Caco-2 (cell line): ENCODE results near the gene TMEM109. TPM values are rescaled to one million over a fixed set of nuclear protein-coding genes. Genes with fewer than 3 reads are reported as not detected.

Experiments used
- BruUV-seq: library from RNA; stranded (reverse); fragments of 400-500 nt; replicated peaks from 2 replicates; lab custom pipeline; 2021; lab: Mats Ljungman, UMichigan
- CTCF ChIA-PET: fragments of 300-600 bp; sonication (Branson Sonifier 250); formaldehyde crosslinking; loops from one replicate; lab custom pipeline; 2022; ENCODE audit warnings: antibody characterized with exemption; lab: Charles Lee
- POLR2A ChIA-PET: fragments of 300-600 bp; sonication (Branson Sonifier 250); formaldehyde crosslinking; loops from one replicate; lab custom pipeline; 2022; ENCODE audit warnings: antibody characterized with exemption; lab: Charles Lee
- DNase-seq, 2 experiments: peaks; one replicate each; pipeline versions ENCODE4 v3.0.0 to v3.0.0-alpha.2; 2020 to 2022
- H3K27me3 ChIP-seq: replicated peaks from 2 replicates; pipeline ENCODE4 v1.6.0; 2011; ENCODE audit warnings: low read length; ENCODE audit not compliant: control insufficient read depth, insufficient read depth
- H3K36me3 ChIP-seq: 2 replicates; pipeline ENCODE4 v1.5.1; 2011; ENCODE audit warnings: low read length; ENCODE audit not compliant: control insufficient read depth, insufficient read depth
- H3K4me1 ChIP-seq: fragments of 250-450 bp; sonication (Bioruptor Pico); 2 replicates; pipeline ENCODE4 v1.5.1; 2020; ENCODE audit warnings: mild to moderate bottlenecking
- H3K4me3 ChIP-seq: 2 replicates; pipeline ENCODE4 v1.5.1; 2011; ENCODE audit warnings: low read depth, mild to moderate bottlenecking, control low read depth, low read length
- H3K9me3 ChIP-seq: fragments of 250-450 bp; sonication (Bioruptor Pico); 2 replicates; pipeline ENCODE4 v1.5.1; 2020; ENCODE audit warnings: mild to moderate bottlenecking, moderate library complexity
- H3K27ac Mint-ChIP-seq: one replicate; pipeline ENCODE4 v1.8.0; 2022; ENCODE audit warnings: mixed read lengths; ENCODE audit not compliant: unreplicated experiment
- H3K27me3 Mint-ChIP-seq: one replicate; pipeline ENCODE4 v1.8.0; 2022; ENCODE audit warnings: mixed read lengths; ENCODE audit not compliant: insufficient read depth, unreplicated experiment
- H3K36me3 Mint-ChIP-seq: one replicate; pipeline ENCODE4 v1.8.0; 2022; ENCODE audit warnings: mild to moderate bottlenecking, mixed read lengths; ENCODE audit not compliant: insufficient read depth, unreplicated experiment
- H3K4me1 Mint-ChIP-seq: one replicate; pipeline ENCODE4 v1.8.0; 2022; ENCODE audit warnings: low read depth, mixed read lengths; ENCODE audit not compliant: unreplicated experiment
- H3K4me3 Mint-ChIP-seq: one replicate; pipeline ENCODE4 v1.8.0; 2022; ENCODE audit warnings: mild to moderate bottlenecking, moderate library complexity, mixed read lengths; ENCODE audit not compliant: unreplicated experiment
- H3K9me3 Mint-ChIP-seq: one replicate; pipeline ENCODE4 v1.8.0; 2022; ENCODE audit warnings: mixed read lengths; ENCODE audit not compliant: unreplicated experiment
- CTCF ChIP-seq, 2 experiments: fragments of 200-600 bp in 1 of 2; IDR thresholded peaks; 1 replicate in 1 of 2; 2 replicates in 1 of 2; pipeline versions ENCODE4 v1.5.1 to v1.8.0; 2011 to 2022; ENCODE audit warnings: antibody characterized with exemption in 1 of 2, control low read depth in 1 of 2, inconsistent platforms in 1 of 2, low read depth in 1 of 2, low read length in 1 of 2, mild to moderate bottlenecking in 1 of 2, moderate library complexity in 1 of 2; ENCODE audit not compliant: insufficient read depth in 1 of 2, severe bottlenecking in 1 of 2, unreplicated experiment in 1 of 2
- intact Hi-C: fragments of 100-400 bp; cut with micrococcal nuclease; formaldehyde crosslinking; loops from one replicate; pipeline ENCODE4 v1.10.0; 2022; ENCODE audit not compliant: unreplicated experiment
- total RNA-seq: library from RNA; stranded (reverse); gene quantifications from 2 replicates; pipeline ENCODE4 v1.2.3, GENCODE V29; 2022

The TMEM109 gene
- total RNA-seq, 1 experiment from 2014 or later = 91.9 TPM

GRCh38 chr11:60924110-60924905 lies 10.3 kb downstream of the TMEM109 start, which contains the start of gene TMEM132A:
TMEM132A (plus strand) TSS chr11:60924460; CDS start chr11:60924634, 174 bp downstream.
- H3K4me1 Mint-ChIP-seq = peaks cover 13% of the 10 kb centered on the region
- peaks cover 13% of the 10 kb centered on the region for H3K4me1 ChIP-seq
- no peaks in the 10 kb centered on the region for H3K9me3 ChIP-seq
- no TSS peak for BruUV-seq
- peak within 1 kb of the TSS; percentile 59 for H3K27ac Mint-ChIP-seq
- H3K4me3 Mint-ChIP-seq = peak within 1 kb of the TSS; percentile 90
- ChIA-PET CTCF (interaction anchor here (1.1 kb wide), 1 partner anchor 247 kb away, joined by 3 read pairs; no protein-coding TSS in a partner anchor), POLR2A (interaction anchor here (0.5 to 1.2 kb wide), 2 partner anchors 11 to 1085 kb away, joined by 3 to 12 read pairs; partner anchors contain the start of gene TMEM109)
- peak within 1 kb of the TSS; percentile 71 for H3K4me3 ChIP-seq
- peak in 1 of 2 experiments; percentile 18 for TF ChIP-seq CTCF (IDR thresholded peaks at IDR 0.05; ENCODE audit: insufficient read depth in 1 of 2, low read depth in 1 of 2, low read length in 1 of 2, severe bottlenecking in 1 of 2, unreplicated experiment in 1 of 2)
- DNase-seq = peak; percentile 85 to 87
- intact Hi-C loops = loop anchor here (1.0 kb wide), 1 partner anchor 10 kb away; the partner anchor contains the start of gene TMEM109
- H3K9me3 Mint-ChIP-seq = no peaks in the 10 kb centered on the region
- peaks cover 29% of the 10 kb centered on the region for H3K36me3 Mint-ChIP-seq
- no peaks in the 10 kb centered on the region for H3K27me3 Mint-ChIP-seq
- no peaks in the 10 kb centered on the region for H3K36me3 ChIP-seq
- H3K27me3 ChIP-seq = no peaks in the 10 kb centered on the region

GRCh38 chr11:60924906-60925853 lies 11.2 kb downstream of the TMEM109 start:
- no peak for TF ChIP-seq CTCF (IDR thresholded peaks at IDR 0.05; ENCODE audit: insufficient read depth in 1 of 2, low read depth in 1 of 2, low read length in 1 of 2, severe bottlenecking in 1 of 2, unreplicated experiment in 1 of 2)
- H3K4me1 Mint-ChIP-seq = peaks cover 13% of the 10 kb centered on the region
- ChIA-PET POLR2A (interaction anchor here (1.2 kb wide), 1 partner anchor 12 kb away, joined by 12 read pairs; the partner anchor contains the start of gene TMEM109), CTCF (no interaction called here)
- no peaks in the 10 kb centered on the region for H3K27me3 ChIP-seq
- H3K9me3 Mint-ChIP-seq = no peaks in the 10 kb centered on the region
- intact Hi-C loops = loop anchor here (1.0 kb wide), 1 partner anchor 11 kb away; the partner anchor contains the start of gene TMEM109
- peak overlapping the region; percentile 71 for H3K4me3 ChIP-seq
- peaks cover 13% of the 10 kb centered on the region for H3K4me1 ChIP-seq
- H3K27me3 Mint-ChIP-seq = no peaks in the 10 kb centered on the region
- H3K27ac Mint-ChIP-seq = peak overlapping the region; percentile 59
- BruUV-seq = no TSS peak
- H3K36me3 ChIP-seq = no peaks in the 10 kb centered on the region
- peak in 1 of 2 experiments; percentile 37 for DNase-seq
- no peaks in the 10 kb centered on the region for H3K9me3 ChIP-seq
- peaks cover 28% of the 10 kb centered on the region for H3K36me3 Mint-ChIP-seq
- H3K4me3 Mint-ChIP-seq = peak overlapping the region; percentile 90

- no peaks in the 10 kb centered on the region for H3K27me3 Mint-ChIP-seq
- H3K36me3 Mint-ChIP-seq = peaks cover 21% of the 10 kb centered on the region
- H3K27me3 ChIP-seq = no peaks in the 10 kb centered on the region
- CTCF ChIA-PET = no interaction called here
- no peak for TF ChIP-seq CTCF (IDR thresholded peaks at IDR 0.05; ENCODE audit: insufficient read depth in 1 of 2, low read depth in 1 of 2, low read length in 1 of 2, severe bottlenecking in 1 of 2, unreplicated experiment in 1 of 2)
- DNase-seq = no peak
- H3K9me3 Mint-ChIP-seq = no peaks in the 10 kb centered on the region
- POLR2A ChIA-PET = no interaction called here
- H3K27ac Mint-ChIP-seq = no peak overlapping the region
- H3K9me3 ChIP-seq = no peaks in the 10 kb centered on the region
- H3K36me3 ChIP-seq = no peaks in the 10 kb centered on the region
- peaks cover 13% of the 10 kb centered on the region for H3K4me1 ChIP-seq
- peak overlapping the region; percentile 90 for H3K4me3 Mint-ChIP-seq
- peaks cover 13% of the 10 kb centered on the region for H3K4me1 Mint-ChIP-seq
- H3K4me3 ChIP-seq = no peak overlapping the region
- BruUV-seq = TSS peak; percentile 31
- intact Hi-C loops = no loop called here
These were observed 11.9 kb downstream of the TMEM109 start for GRCh38 chr11:60925868-60926267.
